Measurements from ENCODE around the gene SF3B1. TPM values are rescaled to one million over a fixed set of nuclear protein-coding genes. Genes with fewer than 3 reads are reported as not detected.

SF3B1 gene
- total RNA-seq, 1 experiment from 2014 or later = 274 TPM

GRCh38 chr2:197353393-197354168 lies 81.2 kb downstream of the SF3B1 start:
- Histone ChIP-seq H3K4me1 (peaks cover 11% of the 10 kb centered on the region), H3K9me3 (no peaks in the 10 kb centered on the region), H3K36me3 (ENCODE audit: control insufficient read depth, insufficient read depth, low read length) (no peaks in the 10 kb centered on the region), H3K27me3 (replicated peaks; ENCODE audit: control insufficient read depth, insufficient read depth, low read length) (no peaks in the 10 kb centered on the region), H3K4me3 (ENCODE audit: low read depth, low read length) (no peak overlapping the region)
- TF ChIP-seq CTCF (IDR thresholded peaks at IDR 0.05; ENCODE audit: insufficient read depth in 1 of 2, low read depth in 1 of 2, low read length in 1 of 2, severe bottlenecking in 1 of 2, unreplicated experiment in 1 of 2) = no peak
- Mint-ChIP-seq H3K4me1 (ENCODE audit: low read depth, unreplicated experiment) (no peaks in the 10 kb centered on the region), H3K27ac (ENCODE audit: unreplicated experiment) (no peak overlapping the region), H3K36me3 (ENCODE audit: insufficient read depth, unreplicated experiment) (no peaks in the 10 kb centered on the region), H3K4me3 (ENCODE audit: unreplicated experiment) (no peak overlapping the region), H3K9me3 (ENCODE audit: unreplicated experiment) (no peaks in the 10 kb centered on the region), H3K27me3 (ENCODE audit: insufficient read depth, unreplicated experiment) (no peaks in the 10 kb centered on the region)
- ChIA-PET CTCF (no interaction called here), POLR2A (no interaction called here)
- no peak for DNase-seq
- BruUV-seq (replicated peaks) = no TSS peak
- intact Hi-C loops (cut with micrococcal nuclease; ENCODE audit: unreplicated experiment) = no loop called here

DNA sequence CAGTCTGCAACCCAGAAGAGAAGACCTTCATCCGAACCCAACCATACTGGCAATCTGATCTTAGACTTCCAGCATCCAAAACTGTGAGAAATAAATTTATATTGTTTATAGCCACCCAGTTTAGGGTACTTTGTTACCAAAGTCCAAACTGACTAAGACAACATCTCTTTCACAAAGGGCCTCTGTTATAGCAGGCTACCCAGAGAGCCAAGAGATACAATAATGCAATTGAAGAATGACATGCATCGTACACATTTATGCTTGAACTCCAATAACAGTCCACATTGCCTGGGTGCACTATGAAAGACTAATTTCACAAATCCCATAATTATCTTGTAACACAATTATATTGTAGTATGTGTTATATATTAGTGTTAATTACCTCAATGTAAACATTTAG lies 85.1 kb downstream of the SF3B1 start:
- peaks cover 8% of the 10 kb centered on the region for H3K4me1 ChIP-seq
- DNase-seq = no peak
- Mint-ChIP-seq H3K4me1 (ENCODE audit: low read depth, unreplicated experiment) (no peaks in the 10 kb centered on the region), H3K36me3 (ENCODE audit: insufficient read depth, unreplicated experiment) (peaks cover 4% of the 10 kb centered on the region), H3K4me3 (ENCODE audit: unreplicated experiment) (no peak overlapping the region), H3K27ac (ENCODE audit: unreplicated experiment) (no peak overlapping the region), H3K9me3 (ENCODE audit: unreplicated experiment) (no peaks in the 10 kb centered on the region), H3K27me3 (ENCODE audit: insufficient read depth, unreplicated experiment) (no peaks in the 10 kb centered on the region)
- POLR2A ChIA-PET = no interaction called here
- H3K36me3 ChIP-seq (ENCODE audit: control insufficient read depth, insufficient read depth, low read length) = no peaks in the 10 kb centered on the region
- H3K9me3 ChIP-seq = no peaks in the 10 kb centered on the region
- no peak for TF ChIP-seq CTCF (IDR thresholded peaks at IDR 0.05; ENCODE audit: insufficient read depth in 1 of 2, low read depth in 1 of 2, low read length in 1 of 2, severe bottlenecking in 1 of 2, unreplicated experiment in 1 of 2)
- no TSS peak for BruUV-seq (replicated peaks)
- no peaks in the 10 kb centered on the region for H3K27me3 ChIP-seq (replicated peaks; ENCODE audit: control insufficient read depth, insufficient read depth, low read length)
- CTCF ChIA-PET = no interaction called here
- intact Hi-C loops (cut with micrococcal nuclease; ENCODE audit: unreplicated experiment) = no loop called here
- H3K4me3 ChIP-seq (ENCODE audit: low read depth, low read length) = no peak overlapping the region

- ChIA-PET CTCF (no interaction called here), POLR2A (no interaction called here)
These were observed 86.0 kb downstream of the SF3B1 start for GRCh38 chr2:197348721-197349360.

More at GRCh38 chr2:197348721-197349360, 86.0 kb downstream of the SF3B1 start:
- Mint-ChIP-seq H3K36me3 (ENCODE audit: insufficient read depth, unreplicated experiment) (peaks cover 4% of the 10 kb centered on the region), H3K4me1 (ENCODE audit: low read depth, unreplicated experiment) (no peaks in the 10 kb centered on the region), H3K27ac (ENCODE audit: unreplicated experiment) (no peak overlapping the region), H3K4me3 (ENCODE audit: unreplicated experiment) (no peak overlapping the region), H3K9me3 (ENCODE audit: unreplicated experiment) (no peaks in the 10 kb centered on the region), H3K27me3 (ENCODE audit: insufficient read depth, unreplicated experiment) (no peaks in the 10 kb centered on the region)
- Histone ChIP-seq H3K27me3 (replicated peaks; ENCODE audit: control insufficient read depth, insufficient read depth, low read length) (no peaks in the 10 kb centered on the region), H3K4me1 (no peaks in the 10 kb centered on the region), H3K9me3 (no peaks in the 10 kb centered on the region), H3K4me3 (ENCODE audit: low read depth, low read length) (no peak overlapping the region), H3K36me3 (ENCODE audit: control insufficient read depth, insufficient read depth, low read length) (no peaks in the 10 kb centered on the region)
- intact Hi-C loops (cut with micrococcal nuclease; ENCODE audit: unreplicated experiment) = no loop called here
- no peak for TF ChIP-seq CTCF (IDR thresholded peaks at IDR 0.05; ENCODE audit: insufficient read depth in 1 of 2, low read depth in 1 of 2, low read length in 1 of 2, severe bottlenecking in 1 of 2, unreplicated experiment in 1 of 2)
- no TSS peak for BruUV-seq (replicated peaks)
- DNase-seq = no peak
